GM12878 (cell line): ENCODE results near the gene TMEM132D. TPM values are rescaled to one million over a fixed set of nuclear protein-coding genes. Genes with fewer than 3 reads are reported as not detected.

ENCODE experiments used
- ATAC-seq: fragments of 200-7000 bp; cut with Tn5 transposase; 3 replicates; pipeline ENCODE4 v1.9.1; 2020; ENCODE audit warnings: mild to moderate bottlenecking, moderate library complexity
- BruUV-seq: library from RNA; stranded (reverse); fragments of 400-500 nt; replicated peaks from 2 replicates; lab custom pipeline; 2021; lab: Mats Ljungman, UMichigan
- CTCF ChIA-PET: fragments of 300-600 bp; sonication (Branson Sonifier 250); formaldehyde crosslinking; extraction: SDS; loops from one replicate; lab custom pipeline; 2021; ENCODE audit warnings: inconsistent platforms; lab: Yijun Ruan, JAX
- POLR2A ChIA-PET: fragments of 350-600 bp; formaldehyde crosslinking; extraction: SDS; loops from one replicate; lab custom pipeline; 2021; ENCODE audit warnings: inconsistent platforms; lab: Charles Lee
- RAD21 ChIA-PET: fragments of 300-600 bp; sonication (Branson Sonifier 250); formaldehyde crosslinking; loops from one replicate; lab custom pipeline; 2023; ENCODE audit warnings: antibody characterized with exemption; ENCODE audit not compliant: unreplicated experiment; lab: Charles Lee
- SMC1A ChIA-PET: fragments of 300-600 bp; sonication (Branson Sonifier 250); formaldehyde crosslinking; loops from one replicate; lab custom pipeline; 2023; ENCODE audit not compliant: unreplicated experiment, uncharacterized antibody; lab: Charles Lee
- DNase-seq: peaks from one replicate; pipeline ENCODE4 v3.0.0-alpha.2; 2011; ENCODE audit warnings: low read depth, low spot score
- FAIRE-seq: peaks from 3 replicates; lab custom pipeline; 2011; peaks lifted over from hg19 to GRCh38; lab: Jason Lieb, UNC
- H2AFZ ChIP-seq: 2 replicates; pipeline ENCODE4 v1.6.0; 2011; ENCODE audit warnings: low read depth, low read length, control low read depth; ENCODE audit not compliant: control insufficient read depth
- H3K27ac ChIP-seq: 2 replicates; pipeline ENCODE4 v1.5.1; 2011; ENCODE audit warnings: control low read depth; ENCODE audit not compliant: control insufficient read depth, insufficient read depth
- H3K27me3 ChIP-seq, 2 experiments: replicated peaks in 1 of 2; 2 replicates each; pipeline versions ENCODE4 v1.6.0 to v1.6.1; 2011; ENCODE audit warnings: low read length in 1 of 2; ENCODE audit not compliant: control insufficient read depth in 2 of 2, insufficient read depth in 2 of 2
- H3K36me3 ChIP-seq, 2 experiments: 2 replicates each; pipeline ENCODE4 v1.5.1; 2011; ENCODE audit warnings: low read length in 1 of 2; ENCODE audit not compliant: control insufficient read depth in 2 of 2, insufficient read depth in 2 of 2
- H3K4me1 ChIP-seq: 2 replicates; pipeline ENCODE4 v1.6.1; 2011; ENCODE audit warnings: mild to moderate bottlenecking, low read length, moderate library complexity, mixed read lengths; ENCODE audit not compliant: control insufficient read depth, insufficient read depth
- H3K4me2 ChIP-seq: 2 replicates; pipeline ENCODE4 v1.6.0; 2011; ENCODE audit warnings: control low read depth; ENCODE audit not compliant: control insufficient read depth, insufficient read depth
- H3K4me3 ChIP-seq: fragments of 200-600 bp; sonication (generic); 2 replicates; pipeline ENCODE4 v1.5.1; 2016
- H3K79me2 ChIP-seq: 2 replicates; pipeline ENCODE4 v1.6.0; 2011; ENCODE audit warnings: low read length; ENCODE audit not compliant: control insufficient read depth, insufficient read depth
- H3K9ac ChIP-seq: 2 replicates; pipeline ENCODE4 v1.8.0; 2011; ENCODE audit warnings: low read length, control low read depth, mixed read lengths; ENCODE audit not compliant: control insufficient read depth, insufficient read depth
- H3K9me3 ChIP-seq: replicated peaks from 3 replicates; pipeline ENCODE4 v1.5.1; 2011; ENCODE audit warnings: mild to moderate bottlenecking, low read length; ENCODE audit not compliant: control insufficient read depth, insufficient read depth
- H4K20me1 ChIP-seq: 2 replicates; pipeline ENCODE4 v1.6.0; 2011; ENCODE audit not compliant: control insufficient read depth, insufficient read depth
- CBX5 ChIP-seq: sonication (generic); IDR thresholded peaks from 2 replicates; pipeline ENCODE4 v1.6.1; 2016; ENCODE audit warnings: low read depth, moderate library complexity, mild to moderate bottlenecking, inconsistent platforms
- CHD4 ChIP-seq: fragments of 200-600 bp; sonication (generic); IDR thresholded peaks from 2 replicates; pipeline ENCODE4 v1.6.1; 2016; ENCODE audit warnings: mild to moderate bottlenecking
- IKZF2 ChIP-seq, 2 experiments: fragments of 450-650 bp; IDR thresholded peaks; 2 replicates each; pipeline ENCODE4 v1.6.1; 2017; ENCODE audit warnings: mild to moderate bottlenecking in 2 of 2, moderate library complexity in 2 of 2
- IRF4 ChIP-seq: IDR thresholded peaks from 2 replicates; pipeline ENCODE4 v1.6.1; 2011; ENCODE audit warnings: low read depth, low read length
- NFXL1 ChIP-seq: fragments of 450-650 bp; IDR thresholded peaks from 2 replicates; pipeline ENCODE4 v1.6.1; 2017; ENCODE audit warnings: antibody characterized with exemption, mild to moderate bottlenecking, borderline replicate concordance
- NR2F1 ChIP-seq: fragments of 450-650 bp; conservative IDR thresholded peaks from 2 replicates; pipeline ENCODE4 v1.6.1; 2017; ENCODE audit warnings: mild to moderate bottlenecking
- NRF1 ChIP-seq: conservative IDR thresholded peaks from 2 replicates; pipeline ENCODE4 v1.6.1; 2011; ENCODE audit warnings: mild to moderate bottlenecking, low read depth, low read length, improper control_type of control experiment
- RAD51 ChIP-seq: fragments of 450-650 bp; IDR thresholded peaks from 2 replicates; pipeline ENCODE4 v1.6.1; 2016; ENCODE audit warnings: moderate library complexity, mild to moderate bottlenecking, inconsistent platforms
- SMAD5 ChIP-seq: IDR thresholded peaks from 2 replicates; pipeline ENCODE4 v1.6.1; 2016; ENCODE audit warnings: antibody characterized with exemption, low read depth
- SREBF2 ChIP-seq: IDR thresholded peaks from 2 replicates; pipeline ENCODE4 v1.6.1; 2012; ENCODE audit warnings: mild to moderate bottlenecking, low read length
- STAT3 ChIP-seq: IDR thresholded peaks from 2 replicates; pipeline ENCODE4 v1.6.1; 2011; ENCODE audit warnings: low read depth, low read length, improper control_type of control experiment
- TBL1XR1 ChIP-seq: IDR thresholded peaks from 2 replicates; pipeline ENCODE4 v1.6.1; 2012; ENCODE audit warnings: low read depth, low read length, improper control_type of control experiment
- TCF12 ChIP-seq: IDR thresholded peaks from 2 replicates; pipeline ENCODE4 v1.6.1; 2011; ENCODE audit warnings: low read depth, mild to moderate bottlenecking, low read length
- ZNF217 ChIP-seq: fragments of 450-650 bp; IDR thresholded peaks from 2 replicates; pipeline ENCODE4 v1.6.1; 2017; ENCODE audit warnings: antibody characterized with exemption, mild to moderate bottlenecking
- WGBS: methylation state at CpG from one replicate; pipeline ENCODE4 v1.1.6; 2016; ENCODE audit warnings: low lambda C conversion rate; ENCODE audit not compliant: insufficient replicate concordance, insufficient coverage; ENCODE audit errors: missing lambda C conversion rate; 5-methylcytosine and 5-hydroxymethylcytosine counted together
- in situ Hi-C: fragments of 300-500 bp; cut with MboI; formaldehyde crosslinking; loops from 9 replicates; pipeline ENCODE4 v1.14.3; 2018; ENCODE audit warnings: mixed read lengths
- intact Hi-C: fragments of 100-400 bp; cut with micrococcal nuclease; formaldehyde crosslinking; loops from one replicate; pipeline ENCODE4 v1.14.2; 2022; ENCODE audit not compliant: unreplicated experiment
- polyA plus RNA-seq, 11 experiments: library from polyadenylated mRNA; depleted of rRNA in 4 of 11; unstranded in 6 of 11; stranded (reverse) in 5 of 11; fragments of >200 nt; fragmentation: Nextera tagmentation in 4 of 11; fragmentation: Illumina TruSeq in 1 of 11; extraction: Ambion mirVana in 4 of 11; extraction: Trizol in 1 of 11; gene quantifications; 1 replicate in 1 of 11; 2 replicates in 10 of 11; pipeline versions ENCODE4 v1.2.1 to v1.2.3, GENCODE V29; 2011 to 2016; ENCODE audit warnings: inconsistent platforms in 2 of 11, missing spikeins in 2 of 11, low read depth in 1 of 11
- total RNA-seq, 4 experiments: library from RNA; depleted of rRNA in 3 of 4; stranded (reverse); fragments of >200 nt in 3 of 4; fragmentation: Illumina TruSeq in 1 of 4; extraction: Trizol in 1 of 4; gene quantifications; 2 replicates each; pipeline versions ENCODE4 v1.2.1 to v1.2.3, GENCODE V29; 2013 to 2021
- TF ChIP-seq, protein P1 (sequence below): fragments of 450-650 bp; formaldehyde crosslinking; IDR thresholded peaks from 2 replicates; pipeline ENCODE4 v1.4.0; 2022; ENCODE audit warnings: mild to moderate bottlenecking, moderate library complexity
- TF ChIP-seq, protein P2 (sequence below): fragments of 450-650 bp; IDR thresholded peaks from 2 replicates; pipeline ENCODE4 v1.6.1; 2018; ENCODE audit warnings: mild to moderate bottlenecking, low read depth, moderate library complexity; ENCODE audit not compliant: partially characterized antibody
- TF ChIP-seq, protein P3 (sequence below): fragments of 450-650 bp; IDR thresholded peaks from 2 replicates; pipeline ENCODE4 v1.6.1; 2016; ENCODE audit warnings: mild to moderate bottlenecking

Gene TMEM132D
- total and polyA plus RNA-seq, 10 of the 15 experiments (the other 5 are each of a cell fraction or from before 2014, with no cell fraction given), result under 0.01 to 0.12 (median 0.02) TPM; not detected in 3

DNA sequence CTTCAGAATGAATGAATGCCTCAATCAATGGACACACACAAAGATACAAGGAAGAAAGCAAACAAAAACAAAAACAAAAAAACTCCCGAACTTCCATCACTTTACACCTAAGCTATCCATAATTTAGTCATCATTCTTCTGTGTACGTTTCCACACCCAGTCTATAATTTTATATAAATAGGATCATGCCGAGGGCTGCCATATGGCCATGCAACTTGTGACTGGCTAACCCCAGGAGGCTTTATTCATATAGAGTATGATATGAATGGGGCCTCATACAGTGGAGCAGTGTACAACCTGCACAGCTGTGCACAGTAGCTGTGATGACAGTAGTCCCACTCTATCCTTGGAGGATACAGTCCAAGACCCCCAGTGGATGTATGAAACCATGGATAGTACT lies 365.7 kb downstream of the TMEM132D start:
- in situ Hi-C loops (no loop called here), intact Hi-C loops (no loop called here)
- H2AFZ ChIP-seq, result no peak overlapping the region
- WGBS, result 36% methylated on average over 3 of the region's 3 CpGs
- no peak overlapping the region for H3K4me3 ChIP-seq
- H3K36me3 ChIP-seq, result no peaks in the 10 kb centered on the region
- no peak for DNase-seq
- no peak for FAIRE-seq
- H3K27ac ChIP-seq, result no peak overlapping the region
- H3K27me3 ChIP-seq, result no peaks in the 10 kb centered on the region
- H3K9me3 ChIP-seq, result no peaks in the 10 kb centered on the region
- no peaks in the 10 kb centered on the region for H3K4me1 ChIP-seq
- BruUV-seq, result no TSS peak
- ChIA-PET POLR2A (no interaction called here), SMC1A (no interaction called here), CTCF (no interaction called here), RAD21 (interaction anchor here (0.8 kb wide), 1 partner anchor 375 kb away, joined by 4 read pairs; no protein-coding TSS in a partner anchor)
- no peak overlapping the region for H3K4me2 ChIP-seq
- H4K20me1 ChIP-seq, result no peaks in the 10 kb centered on the region
- no peak overlapping the region for H3K9ac ChIP-seq
- no peak for ATAC-seq
- no peaks in the 10 kb centered on the region for H3K79me2 ChIP-seq
- TF ChIP-seq NR2F1 (no peak), TBL1XR1 (no peak), IKZF2 (IDR thresholded peaks at IDR 0.05) (no peak), NFXL1 (no peak), ZNF217 (no peak), RAD51 (no peak), TCF12 (no peak), IRF4 (no peak), SREBF2 (no peak), NRF1 (no peak), CBX5 (no peak), SMAD5 (no peak), STAT3 (no peak), CHD4 (no peak)
- TF ChIP-seq, protein P1, sequence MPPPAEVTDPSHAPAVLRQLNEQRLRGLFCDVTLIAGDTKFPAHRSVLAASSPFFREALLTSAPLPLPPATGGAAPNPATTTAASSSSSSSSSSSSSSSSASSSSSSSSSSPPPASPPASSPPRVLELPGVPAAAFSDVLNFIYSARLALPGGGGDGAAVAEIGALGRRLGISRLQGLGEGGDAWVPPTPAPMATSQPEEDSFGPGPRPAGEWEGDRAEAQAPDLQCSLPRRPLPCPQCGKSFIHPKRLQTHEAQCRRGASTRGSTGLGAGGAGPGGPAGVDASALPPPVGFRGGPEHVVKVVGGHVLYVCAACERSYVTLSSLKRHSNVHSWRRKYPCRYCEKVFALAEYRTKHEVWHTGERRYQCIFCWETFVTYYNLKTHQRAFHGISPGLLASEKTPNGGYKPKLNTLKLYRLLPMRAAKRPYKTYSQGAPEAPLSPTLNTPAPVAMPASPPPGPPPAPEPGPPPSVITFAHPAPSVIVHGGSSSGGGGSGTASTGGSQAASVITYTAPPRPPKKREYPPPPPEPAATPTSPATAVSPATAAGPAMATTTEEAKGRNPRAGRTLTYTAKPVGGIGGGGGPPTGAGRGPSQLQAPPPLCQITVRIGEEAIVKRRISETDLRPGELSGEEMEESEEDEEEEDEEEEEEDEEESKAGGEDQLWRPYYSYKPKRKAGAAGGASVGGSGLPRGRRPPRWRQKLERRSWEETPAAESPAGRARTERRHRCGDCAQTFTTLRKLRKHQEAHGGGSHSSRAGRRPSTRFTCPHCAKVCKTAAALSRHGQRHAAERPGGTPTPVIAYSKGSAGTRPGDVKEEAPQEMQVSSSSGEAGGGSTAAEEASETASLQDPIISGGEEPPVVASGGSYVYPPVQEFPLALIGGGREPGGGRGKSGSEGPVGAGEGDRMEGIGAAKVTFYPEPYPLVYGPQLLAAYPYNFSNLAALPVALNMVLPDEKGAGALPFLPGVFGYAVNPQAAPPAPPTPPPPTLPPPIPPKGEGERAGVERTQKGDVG (CRISPR knock-in tag), result no peak
- TF ChIP-seq, protein P2, sequence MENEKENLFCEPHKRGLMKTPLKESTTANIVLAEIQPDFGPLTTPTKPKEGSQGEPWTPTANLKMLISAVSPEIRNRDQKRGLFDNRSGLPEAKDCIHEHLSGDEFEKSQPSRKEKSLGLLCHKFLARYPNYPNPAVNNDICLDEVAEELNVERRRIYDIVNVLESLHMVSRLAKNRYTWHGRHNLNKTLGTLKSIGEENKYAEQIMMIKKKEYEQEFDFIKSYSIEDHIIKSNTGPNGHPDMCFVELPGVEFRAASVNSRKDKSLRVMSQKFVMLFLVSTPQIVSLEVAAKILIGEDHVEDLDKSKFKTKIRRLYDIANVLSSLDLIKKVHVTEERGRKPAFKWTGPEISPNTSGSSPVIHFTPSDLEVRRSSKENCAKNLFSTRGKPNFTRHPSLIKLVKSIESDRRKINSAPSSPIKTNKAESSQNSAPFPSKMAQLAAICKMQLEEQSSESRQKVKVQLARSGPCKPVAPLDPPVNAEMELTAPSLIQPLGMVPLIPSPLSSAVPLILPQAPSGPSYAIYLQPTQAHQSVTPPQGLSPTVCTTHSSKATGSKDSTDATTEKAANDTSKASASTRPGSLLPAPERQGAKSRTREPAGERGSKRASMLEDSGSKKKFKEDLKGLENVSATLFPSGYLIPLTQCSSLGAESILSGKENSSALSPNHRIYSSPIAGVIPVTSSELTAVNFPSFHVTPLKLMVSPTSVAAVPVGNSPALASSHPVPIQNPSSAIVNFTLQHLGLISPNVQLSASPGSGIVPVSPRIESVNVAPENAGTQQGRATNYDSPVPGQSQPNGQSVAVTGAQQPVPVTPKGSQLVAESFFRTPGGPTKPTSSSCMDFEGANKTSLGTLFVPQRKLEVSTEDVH, result no peak
- TF ChIP-seq, protein P3, sequence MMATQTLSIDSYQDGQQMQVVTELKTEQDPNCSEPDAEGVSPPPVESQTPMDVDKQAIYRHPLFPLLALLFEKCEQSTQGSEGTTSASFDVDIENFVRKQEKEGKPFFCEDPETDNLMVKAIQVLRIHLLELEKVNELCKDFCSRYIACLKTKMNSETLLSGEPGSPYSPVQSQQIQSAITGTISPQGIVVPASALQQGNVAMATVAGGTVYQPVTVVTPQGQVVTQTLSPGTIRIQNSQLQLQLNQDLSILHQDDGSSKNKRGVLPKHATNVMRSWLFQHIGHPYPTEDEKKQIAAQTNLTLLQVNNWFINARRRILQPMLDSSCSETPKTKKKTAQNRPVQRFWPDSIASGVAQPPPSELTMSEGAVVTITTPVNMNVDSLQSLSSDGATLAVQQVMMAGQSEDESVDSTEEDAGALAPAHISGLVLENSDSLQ, result no peak
